Body of pancreas (tissue), 4 donors: ENCODE results near the gene REM2. TPM values are rescaled to one million over a fixed set of nuclear protein-coding genes. Genes with fewer than 3 reads are reported as not detected.

ENCODE experiments used
- ATAC-seq: fragments of 150-250 bp; one replicate; pipeline ENCODE4 v1.9.1; 2016
- DNase-seq, 4 donors: peaks; one replicate each; pipeline ENCODE4 v3.0.0-alpha.2; 2019
- H3K27ac ChIP-seq, 4 donors: fragments of 200-600 bp; sonication (generic); 1 replicate in 3 of 4; 2 replicates in 1 of 4; pipeline versions ENCODE4 v1.5.1 to v1.6.1; 2016 to 2019; ENCODE audit warnings: mild to moderate bottlenecking in 1 of 4, mixed read lengths in 1 of 4, moderate library complexity in 1 of 4
- H3K27me3 ChIP-seq, 2 donors: fragments of 200-600 bp; sonication (generic); one replicate each; pipeline ENCODE4 v1.6.0; 2016; ENCODE audit warnings: mild to moderate bottlenecking in 1 of 2
- H3K36me3 ChIP-seq, 2 donors: fragments of 200-600 bp; sonication (generic); replicated peaks in 1 of 2; 2 replicates each; pipeline ENCODE4 v1.5.1; 2016; ENCODE audit warnings: low read depth in 2 of 2; ENCODE audit not compliant: insufficient read depth in 1 of 2
- H3K4me1 ChIP-seq: fragments of 200-600 bp; sonication (generic); one replicate; pipeline ENCODE4 v1.6.0; 2016
- H3K4me3 ChIP-seq, 2 donors: fragments of 200-600 bp; sonication (generic); 1 replicate in 1 of 2; 2 replicates in 1 of 2; pipeline ENCODE4 v1.5.1; 2016 to 2019
- H3K9me3 ChIP-seq, 3 donors: fragments of 200-600 bp; sonication (generic); 1 replicate in 2 of 3; 2 replicates in 1 of 3; pipeline ENCODE4 v1.5.1; 2016
- CTCF ChIP-seq, 7 experiments: fragments of 450-650 bp in 4 of 7; fragments of 200-600 bp in 3 of 7; sonication (generic) in 3 of 7; IDR thresholded peaks; one replicate each; pipeline ENCODE4 v1.5.1; 2016 to 2019; ENCODE audit warnings: antibody characterized with exemption in 7 of 7
- POLR2A ChIP-seq, 3 donors: fragments of 450-650 bp; IDR thresholded peaks; one replicate each; pipeline ENCODE4 v1.6.1; 2016; ENCODE audit warnings: antibody characterized with exemption in 3 of 3, mild to moderate bottlenecking in 2 of 3
- WGBS, 2 donors: methylation state at CpG; one replicate each; pipeline ENCODE4 v1.1.5; 2017; 5-methylcytosine and 5-hydroxymethylcytosine counted together
- intact Hi-C: fragments of 100-400 bp; cut with DNase I; formaldehyde crosslinking; loops from one replicate; pipeline ENCODE4 v1.15.1; 2023
- total RNA-seq, 2 donors: library from RNA; depleted of rRNA; stranded (reverse); fragments of >200 nt; gene quantifications; one replicate each; pipeline ENCODE4 v1.1.0, GENCODE V29; 2016

REM2 gene
- total RNA-seq, 2 donors from 2014 or later = not detected

GRCh38 chr14:22887990-22888378 is 5.0 kb downstream of the REM2 start:
- no peaks in the 10 kb centered on the region for H3K9me3 ChIP-seq
- no peak for ATAC-seq
- peaks cover 28% of the 10 kb centered on the region for H3K4me1 ChIP-seq
- no peak overlapping the region for H3K4me3 ChIP-seq
- H3K27me3 ChIP-seq = no peaks in the 10 kb centered on the region
- no peaks in the 10 kb centered on the region for H3K36me3 ChIP-seq
- TF ChIP-seq CTCF (IDR thresholded peaks at IDR 0.05) (no peak), POLR2A (IDR thresholded peaks at IDR 0.05) (no peak)
- no peak for DNase-seq
- WGBS, 2 donors = 72 to 100% methylated on average over 1 to 5 of the region's 5 CpGs
- intact Hi-C loops = no loop called here
- peak overlapping the region in 3 of 4 donors; percentile 57 to 84 (median 74) for H3K27ac ChIP-seq

DNA sequence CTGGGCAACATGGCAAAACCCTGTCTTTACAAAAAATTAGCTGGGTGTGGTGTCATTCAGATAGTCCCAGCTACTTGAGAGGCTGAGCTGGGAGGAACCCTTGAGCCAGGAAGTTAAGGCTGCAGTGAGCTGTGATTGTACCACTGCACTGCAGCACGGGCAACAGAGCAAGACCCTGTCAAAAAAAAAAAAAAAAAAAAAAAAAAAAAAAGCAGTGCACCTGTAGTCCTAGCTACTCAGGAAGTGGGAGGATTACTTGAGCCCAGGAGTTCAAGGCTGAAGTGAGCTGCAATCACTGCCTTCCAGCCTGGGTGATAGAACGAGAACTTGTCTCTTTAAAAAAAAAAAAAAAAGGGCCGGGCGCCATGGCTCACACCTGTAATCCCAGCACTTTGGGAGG is 5.6 kb downstream of the REM2 start:
- intact Hi-C loops = no loop called here
- H3K27me3 ChIP-seq = no peaks in the 10 kb centered on the region
- no peak for ATAC-seq

DNA sequence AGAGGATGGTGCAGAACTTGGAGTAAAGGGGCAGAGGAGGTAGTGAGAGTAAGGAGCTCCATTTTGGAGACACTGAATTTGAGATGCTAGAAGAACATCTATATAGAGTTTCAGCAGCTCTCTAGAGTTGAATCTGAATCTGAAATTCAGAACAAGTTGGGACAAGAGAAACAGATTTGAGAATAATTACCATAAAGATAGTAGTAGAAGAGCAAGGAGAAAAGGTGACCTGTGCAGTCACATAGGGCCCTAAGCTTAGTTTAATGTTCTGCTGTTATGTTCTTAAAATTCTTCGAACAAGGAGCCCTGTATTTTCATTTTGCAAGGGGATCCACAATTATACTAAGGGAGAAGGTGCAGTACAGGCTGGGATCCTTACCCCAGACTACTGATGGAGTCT is 7.4 kb downstream of the REM2 start:
- no peak overlapping the region for H3K27ac ChIP-seq
- H3K36me3 ChIP-seq = no peaks in the 10 kb centered on the region
- no peak for DNase-seq
- no peaks in the 10 kb centered on the region for H3K27me3 ChIP-seq
- H3K4me1 ChIP-seq = peaks cover 21% of the 10 kb centered on the region
- 58 to 68% methylated on average over 1 of the region's 1 CpG for WGBS, 2 donors
- ATAC-seq = no peak
- no peak overlapping the region for H3K4me3 ChIP-seq
- no peaks in the 10 kb centered on the region for H3K9me3 ChIP-seq
- no peak for TF ChIP-seq CTCF (IDR thresholded peaks at IDR 0.05)
- TF ChIP-seq POLR2A (IDR thresholded peaks at IDR 0.05) = no peak
- intact Hi-C loops = no loop called here

More for the DNA sequence above, 5.6 kb downstream of the REM2 start:
- no peak overlapping the region for H3K4me3 ChIP-seq
- TF ChIP-seq POLR2A (IDR thresholded peaks at IDR 0.05) (no peak), CTCF (IDR thresholded peaks at IDR 0.05) (no peak)
- no peak overlapping the region for H3K27ac ChIP-seq
- peaks cover 22% of the 10 kb centered on the region for H3K4me1 ChIP-seq
- 60 to 76% methylated on average over 3 to 4 of the region's 4 CpGs for WGBS, 2 donors
- H3K36me3 ChIP-seq = no peaks in the 10 kb centered on the region
- no peaks in the 10 kb centered on the region for H3K9me3 ChIP-seq
- DNase-seq = no peak

DNA sequence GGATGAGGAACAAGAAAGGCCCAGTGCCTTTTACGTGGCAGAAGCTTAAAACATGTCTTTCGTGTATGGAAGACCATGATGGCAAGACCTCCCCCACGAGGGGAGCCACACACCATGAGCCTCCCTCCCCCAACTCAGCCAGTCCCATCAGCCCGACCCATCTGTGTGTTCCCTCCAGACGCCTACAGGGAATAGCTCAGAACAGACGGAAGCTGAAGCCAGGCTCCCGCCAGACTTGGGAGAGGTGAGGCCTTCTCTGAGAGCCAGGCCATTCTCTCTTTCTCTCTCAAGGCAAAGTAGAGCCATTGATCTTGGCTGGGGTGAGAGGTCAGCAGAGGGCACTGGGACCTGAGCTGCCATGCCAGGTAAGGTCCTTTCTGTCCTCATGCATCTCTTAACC is 9.5 kb downstream of the REM2 start:
- no peaks in the 10 kb centered on the region for H3K27me3 ChIP-seq
- H3K9me3 ChIP-seq = no peaks in the 10 kb centered on the region
- DNase-seq = no peak
- TF ChIP-seq CTCF (IDR thresholded peaks at IDR 0.05) (no peak), POLR2A (IDR thresholded peaks at IDR 0.05) (no peak)
- 87 to 88% methylated on average over 7 of the region's 7 CpGs for WGBS, 2 donors
- H3K4me3 ChIP-seq = no peak overlapping the region
- H3K36me3 ChIP-seq = no peaks in the 10 kb centered on the region
- H3K4me1 ChIP-seq = peaks cover 8% of the 10 kb centered on the region
- H3K27ac ChIP-seq = no peak overlapping the region
- intact Hi-C loops = no loop called here
- no peak for ATAC-seq

DNA sequence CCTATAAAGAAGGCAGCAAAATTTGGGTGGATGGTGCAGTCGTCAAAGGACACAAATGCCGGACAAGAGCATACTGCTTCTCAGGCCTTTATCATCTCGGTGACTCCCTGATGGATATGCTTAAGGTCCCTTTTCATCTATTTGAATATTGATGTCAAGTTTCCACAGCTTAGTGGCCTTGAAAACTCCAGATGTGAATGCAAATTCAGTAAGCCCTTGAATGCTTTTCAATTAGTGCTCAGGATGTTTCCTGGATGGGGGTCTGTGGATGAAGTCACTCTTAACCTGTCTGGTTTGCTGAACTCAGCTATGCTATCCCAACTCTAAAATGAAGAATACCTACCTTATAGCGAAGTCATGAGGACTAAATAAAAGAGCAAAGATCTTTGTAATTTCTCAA is 10.7 kb downstream of the REM2 start:
- intact Hi-C loops = no loop called here
- Histone ChIP-seq H3K27ac (no peak overlapping the region), H3K27me3 (no peaks in the 10 kb centered on the region), H3K4me1 (no peaks in the 10 kb centered on the region), H3K36me3 (no peaks in the 10 kb centered on the region), H3K4me3 (no peak overlapping the region), H3K9me3 (no peaks in the 10 kb centered on the region)
- 87 to 95% methylated on average over 4 of the region's 4 CpGs for WGBS, 2 donors
- DNase-seq (no peak), ATAC-seq (no peak)
- TF ChIP-seq CTCF (IDR thresholded peaks at IDR 0.05) (no peak), POLR2A (IDR thresholded peaks at IDR 0.05) (no peak)
